ENCODE data around the gene RPS27A. TPM values are rescaled to one million over a fixed set of nuclear protein-coding genes. Genes with fewer than 3 reads are reported as not detected.

The RPS27A gene
- total RNA-seq, 2 donors from 2014 or later: 489 to 703 TPM

DNA sequence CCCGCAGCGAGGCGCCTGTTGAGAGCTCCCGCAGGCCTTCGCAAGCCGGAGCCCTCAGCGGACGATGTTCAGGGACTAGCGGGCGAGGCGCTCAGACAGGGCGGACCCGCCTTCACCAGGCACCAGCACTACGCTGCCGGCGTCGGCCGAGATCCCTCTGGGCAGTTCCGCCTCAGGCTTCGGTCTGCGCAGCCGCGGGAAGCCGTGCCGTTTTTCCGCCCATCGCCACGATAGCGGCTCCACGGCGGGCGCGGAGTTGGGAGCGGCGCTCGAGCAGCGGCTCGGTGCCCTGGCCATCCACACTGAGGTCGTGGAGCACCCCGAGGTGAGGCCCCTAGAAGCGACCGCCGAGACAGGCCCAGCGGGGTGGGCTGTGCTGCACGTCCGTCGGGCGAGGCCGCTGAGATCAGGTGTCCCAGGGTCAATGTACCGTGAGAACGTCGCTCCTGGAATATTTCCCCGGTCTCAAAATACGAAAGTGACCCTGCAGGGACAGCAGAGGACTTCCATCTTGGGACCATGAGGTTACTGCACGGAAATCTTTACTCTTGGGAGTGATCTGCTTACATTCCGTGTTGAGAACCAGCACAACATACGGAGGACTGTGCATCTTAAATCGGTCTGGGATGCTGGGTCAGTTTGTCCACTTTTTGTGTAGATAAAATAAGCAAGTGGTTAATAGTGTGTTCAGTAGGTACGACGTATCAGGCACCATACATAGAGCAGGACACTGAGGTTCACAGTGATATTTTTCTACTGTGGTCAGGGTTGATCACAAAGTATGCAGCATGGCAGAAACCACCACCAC, 49.8 kb downstream of the RPS27A start:
- no peaks in the 10 kb centered on the region for H3K36me3 ChIP-seq (replicated peaks in 1 of 2; ENCODE audit: insufficient read depth in 1 of 2, low read depth in 2 of 2)
- WGBS, 2 donors: 0 to 1% methylated on average over 5 to 60 of the region's 60 CpGs
- H3K4me1 ChIP-seq: peaks cover 45% of the 10 kb centered on the region
- ATAC-seq: peak; percentile 93
- H3K9me3 ChIP-seq: no peaks in the 10 kb centered on the region
- no peaks in the 10 kb centered on the region for H3K27me3 ChIP-seq
- intact Hi-C loops (cut with DNase I): no loop called here
- peak; percentile 91 to 92 (median 92) for DNase-seq
- H3K4me3 ChIP-seq: peak overlapping the region; percentile 38 to 39
- H3K27ac ChIP-seq: peak overlapping the region; percentile 82 to 97 (median 87)
- peak; percentile 89 to 97 (median 96) for TF ChIP-seq POLR2A (IDR thresholded peaks at IDR 0.05)
- TF ChIP-seq, protein P1, sequence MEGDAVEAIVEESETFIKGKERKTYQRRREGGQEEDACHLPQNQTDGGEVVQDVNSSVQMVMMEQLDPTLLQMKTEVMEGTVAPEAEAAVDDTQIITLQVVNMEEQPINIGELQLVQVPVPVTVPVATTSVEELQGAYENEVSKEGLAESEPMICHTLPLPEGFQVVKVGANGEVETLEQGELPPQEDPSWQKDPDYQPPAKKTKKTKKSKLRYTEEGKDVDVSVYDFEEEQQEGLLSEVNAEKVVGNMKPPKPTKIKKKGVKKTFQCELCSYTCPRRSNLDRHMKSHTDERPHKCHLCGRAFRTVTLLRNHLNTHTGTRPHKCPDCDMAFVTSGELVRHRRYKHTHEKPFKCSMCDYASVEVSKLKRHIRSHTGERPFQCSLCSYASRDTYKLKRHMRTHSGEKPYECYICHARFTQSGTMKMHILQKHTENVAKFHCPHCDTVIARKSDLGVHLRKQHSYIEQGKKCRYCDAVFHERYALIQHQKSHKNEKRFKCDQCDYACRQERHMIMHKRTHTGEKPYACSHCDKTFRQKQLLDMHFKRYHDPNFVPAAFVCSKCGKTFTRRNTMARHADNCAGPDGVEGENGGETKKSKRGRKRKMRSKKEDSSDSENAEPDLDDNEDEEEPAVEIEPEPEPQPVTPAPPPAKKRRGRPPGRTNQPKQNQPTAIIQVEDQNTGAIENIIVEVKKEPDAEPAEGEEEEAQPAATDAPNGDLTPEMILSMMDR (IDR thresholded peaks at IDR 0.05): peak in 2 of 7 experiments; percentile 4 to 13

DNA sequence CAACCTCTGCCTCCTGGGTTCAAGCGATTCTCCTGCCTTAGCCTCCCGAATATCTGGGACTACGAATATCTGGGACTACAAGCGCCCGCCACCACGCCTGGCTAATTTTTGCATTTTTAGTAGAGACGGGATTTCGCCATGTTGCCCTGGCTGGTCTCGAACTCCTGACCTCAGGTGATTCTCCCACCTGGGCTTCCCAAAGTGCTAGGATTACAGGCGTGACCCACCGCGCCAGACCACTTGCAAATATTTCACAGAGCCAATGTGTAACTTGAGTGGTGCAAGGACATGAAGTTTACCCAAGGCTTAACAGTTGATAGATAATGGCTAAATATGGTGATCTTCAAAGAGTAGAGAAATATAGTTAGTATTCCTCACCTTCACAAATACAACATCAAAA, 50.6 kb downstream of the RPS27A start:
- H3K4me1 ChIP-seq: peaks cover 45% of the 10 kb centered on the region
- no peak for ATAC-seq
- TF ChIP-seq POLR2A (IDR thresholded peaks at IDR 0.05): no peak
- TF ChIP-seq, protein P1 (IDR thresholded peaks at IDR 0.05): no peak
- WGBS, 2 donors: 59 to 69% methylated on average over 12 of the region's 12 CpGs
- no peaks in the 10 kb centered on the region for H3K27me3 ChIP-seq
- peak overlapping the region in 3 of 4 donors; percentile 87 to 97 (median 87) for H3K27ac ChIP-seq
- H3K36me3 ChIP-seq (replicated peaks in 1 of 2; ENCODE audit: insufficient read depth in 1 of 2, low read depth in 2 of 2): no peaks in the 10 kb centered on the region
- H3K4me3 ChIP-seq: no peak overlapping the region
- no peak for DNase-seq
- intact Hi-C loops (cut with DNase I): no loop called here
- no peaks in the 10 kb centered on the region for H3K9me3 ChIP-seq

Other genes with a start within 250 kb of the RPS27A start
- 100 to 1,000 TPM; 112 to 215 TPM for gene RTN4, start 182.2 kb upstream of the RPS27A start, total RNA-seq
- gene CLHC1, start 395 bp upstream of the RPS27A start, total RNA-seq: 10 to 100 TPM in 1 of 2 donors, 1 to 10 TPM in 1; 3.3 to 19.7 TPM
- 10 to 100 TPM; 14.5 to 17.9 TPM for gene MTIF2, start 36.5 kb downstream of the RPS27A start, total RNA-seq
- 10 to 100 TPM; 49.0 to 50.4 TPM for gene CCDC88A, start 187.2 kb downstream of the RPS27A start, total RNA-seq